Chondrocyte (in vitro differentiated cells): ENCODE results near the gene TSPAN7. TPM values are rescaled to one million over a fixed set of nuclear protein-coding genes. Genes with fewer than 3 reads are reported as not detected.

Experiments
- DNase-seq: peaks from one replicate; pipeline ENCODE4 v3.0.0; 2021; ENCODE audit warnings: mixed read lengths, low spot score
- H3K27ac Mint-ChIP-seq: one replicate; pipeline ENCODE4 v1.8.0; 2021; ENCODE audit warnings: mild to moderate bottlenecking, moderate library complexity, mixed read lengths; ENCODE audit not compliant: unreplicated experiment
- H3K27me3 Mint-ChIP-seq: 2 replicates; pipeline ENCODE4 v1.8.0; 2021; ENCODE audit warnings: low read depth, mixed read lengths
- H3K36me3 Mint-ChIP-seq: 2 replicates; pipeline ENCODE4 v1.8.0; 2021; ENCODE audit warnings: low read depth, mixed read lengths
- H3K4me1 Mint-ChIP-seq: 2 replicates; pipeline ENCODE4 v1.8.0; 2021; ENCODE audit warnings: low read depth, mild to moderate bottlenecking, mixed read lengths
- H3K4me3 Mint-ChIP-seq: one replicate; pipeline ENCODE4 v1.8.0; 2021; ENCODE audit warnings: mild to moderate bottlenecking, moderate library complexity, mixed read lengths; ENCODE audit not compliant: unreplicated experiment
- H3K9me3 Mint-ChIP-seq: 2 replicates; pipeline ENCODE4 v1.8.0; 2021; ENCODE audit warnings: low read depth, mixed read lengths
- CTCF ChIP-seq: fragments of 200-600 bp; sonication (generic); IDR thresholded peaks from 2 replicates; pipeline ENCODE4 v1.5.0; 2021; ENCODE audit warnings: antibody characterized with exemption, mild to moderate bottlenecking, moderate library complexity
- total RNA-seq: library from RNA; stranded (reverse); gene quantifications from 3 replicates; pipeline ENCODE4 v1.2.1, GENCODE V29; 2021

Gene TSPAN7
- total RNA-seq, 1 donor from 2014 or later = not detected

- no peak for DNase-seq
- Mint-ChIP-seq H3K36me3 (no peaks in the 10 kb centered on the region), H3K27me3 (peaks cover 7% of the 10 kb centered on the region), H3K27ac (no peak overlapping the region), H3K4me1 (no peaks in the 10 kb centered on the region), H3K9me3 (no peaks in the 10 kb centered on the region), H3K4me3 (no peak overlapping the region)
- TF ChIP-seq CTCF = no peak
These were observed 100.2 kb downstream of the TSPAN7 start for GRCh38 chrX:38661561-38661960.

- H3K4me3 Mint-ChIP-seq = no peak overlapping the region
- H3K27ac Mint-ChIP-seq = no peak overlapping the region
- H3K9me3 Mint-ChIP-seq = no peaks in the 10 kb centered on the region
- H3K27me3 Mint-ChIP-seq = peaks cover 7% of the 10 kb centered on the region
- TF ChIP-seq CTCF = no peak
- DNase-seq = no peak
- H3K4me1 Mint-ChIP-seq = no peaks in the 10 kb centered on the region
- H3K36me3 Mint-ChIP-seq = no peaks in the 10 kb centered on the region
These were observed 101.3 kb downstream of the TSPAN7 start for GRCh38 chrX:38662640-38663039.

GRCh38 chrX:38664285-38664684 lies 102.9 kb downstream of the TSPAN7 start:
- H3K4me3 Mint-ChIP-seq = no peak overlapping the region
- no peaks in the 10 kb centered on the region for H3K36me3 Mint-ChIP-seq
- H3K27me3 Mint-ChIP-seq = peaks cover 7% of the 10 kb centered on the region
- peak; percentile 77 for TF ChIP-seq CTCF
- H3K4me1 Mint-ChIP-seq = no peaks in the 10 kb centered on the region
- DNase-seq = no peak
- no peak overlapping the region for H3K27ac Mint-ChIP-seq
- H3K9me3 Mint-ChIP-seq = no peaks in the 10 kb centered on the region

GRCh38 chrX:38666909-38667308 lies 105.6 kb downstream of the TSPAN7 start:
- TF ChIP-seq CTCF = no peak
- Mint-ChIP-seq H3K9me3 (no peaks in the 10 kb centered on the region), H3K27me3 (peaks cover 8% of the 10 kb centered on the region)

GRCh38 chrX:38668771-38669170 lies 107.4 kb downstream of the TSPAN7 start:
- H3K9me3 Mint-ChIP-seq = no peaks in the 10 kb centered on the region
- no peaks in the 10 kb centered on the region for H3K4me1 Mint-ChIP-seq
- no peaks in the 10 kb centered on the region for H3K36me3 Mint-ChIP-seq
- no peak for TF ChIP-seq CTCF
- no peak for DNase-seq
- H3K27me3 Mint-ChIP-seq = peaks cover 1% of the 10 kb centered on the region
- H3K4me3 Mint-ChIP-seq = no peak overlapping the region
- H3K27ac Mint-ChIP-seq = no peak overlapping the region

More at GRCh38 chrX:38666909-38667308, 105.6 kb downstream of the TSPAN7 start:
- Mint-ChIP-seq H3K4me1 (no peaks in the 10 kb centered on the region), H3K27ac (no peak overlapping the region), H3K36me3 (no peaks in the 10 kb centered on the region), H3K4me3 (no peak overlapping the region)
- no peak for DNase-seq
